ENCODE results near the gene MEDAG.

The MEDAG gene

GRCh38 chr13:30957258-30957943 is 51.3 kb downstream of the MEDAG start:
- DNase-seq (ENCODE audit: low spot score), result no peak

- no peak for DNase-seq (ENCODE audit: low spot score)
Measured at GRCh38 chr13:30959678-30960077, 53.6 kb downstream of the MEDAG start.

GRCh38 chr13:30963791-30964190 is 57.7 kb downstream of the MEDAG start:
- DNase-seq (ENCODE audit: low spot score), result no peak

GRCh38 chr13:30965380-30965779 is 59.3 kb downstream of the MEDAG start:
- no peak for DNase-seq (ENCODE audit: low spot score)

- no peak for DNase-seq (ENCODE audit: low spot score)
Measured at GRCh38 chr13:30966101-30966500, 60.0 kb downstream of the MEDAG start.

GRCh38 chr13:30968846-30969245 is 62.8 kb downstream of the MEDAG start:
- no peak for DNase-seq (ENCODE audit: low spot score)

- no peak for DNase-seq (ENCODE audit: low spot score)
Measured at GRCh38 chr13:30971575-30971974, 65.5 kb downstream of the MEDAG start.

- DNase-seq (ENCODE audit: low spot score), result no peak
Measured at GRCh38 chr13:30972888-30973377, 66.9 kb downstream of the MEDAG start.

- DNase-seq (ENCODE audit: low spot score), result no peak
Measured at GRCh38 chr13:30974350-30974749, 68.3 kb downstream of the MEDAG start.
